Parathyroid adenoma (tissue), 2 donors: ENCODE measurements around the gene TNS4.

Source experiments
- H2AFZ ChIP-seq: fragments of 300-600 bp; sonication (generic); one replicate; pipeline ENCODE4 v1.7.0; 2017; ENCODE audit warnings: antibody characterized with exemption, mild to moderate bottlenecking
- H3K27ac ChIP-seq: fragments of 300-600 bp; sonication (generic); one replicate; pipeline ENCODE4 v1.7.0; 2017
- H3K27me3 ChIP-seq: fragments of 300-600 bp; sonication (generic); one replicate; pipeline ENCODE4 v1.7.0; 2017; ENCODE audit warnings: low read length; ENCODE audit not compliant: control insufficient read depth, insufficient read depth
- H3K36me3 ChIP-seq: fragments of 300-600 bp; sonication (generic); one replicate; pipeline ENCODE4 v1.7.0; 2017; ENCODE audit warnings: low read length; ENCODE audit not compliant: control insufficient read depth, insufficient read depth
- H3K4me1 ChIP-seq: fragments of 300-600 bp; sonication (generic); one replicate; pipeline ENCODE4 v1.7.0; 2017; ENCODE audit warnings: control low read depth
- H3K4me2 ChIP-seq: fragments of 300-600 bp; sonication (generic); one replicate; pipeline ENCODE4 v1.7.0; 2017; ENCODE audit warnings: low read length
- H3K4me3 ChIP-seq: fragments of 300-600 bp; sonication (generic); one replicate; pipeline ENCODE4 v1.7.0; 2017; ENCODE audit warnings: low read depth, low read length
- H3K79me2 ChIP-seq: fragments of 300-600 bp; sonication (generic); one replicate; pipeline ENCODE4 v1.7.0; 2017; ENCODE audit warnings: control low read depth
- H3K9ac ChIP-seq: fragments of 300-600 bp; sonication (generic); one replicate; pipeline ENCODE4 v1.7.0; 2017; ENCODE audit warnings: mild to moderate bottlenecking
- H3K9me3 ChIP-seq: fragments of 300-600 bp; sonication (generic); one replicate; pipeline ENCODE4 v1.7.0; 2017; ENCODE audit warnings: low read length; ENCODE audit not compliant: control insufficient read depth
- CTCF ChIP-seq: fragments of 300-600 bp; sonication (generic); IDR thresholded peaks from one replicate; pipeline ENCODE4 v1.7.0; 2017; ENCODE audit warnings: antibody characterized with exemption, mild to moderate bottlenecking
- donor health status: primary hyperparathyroidism.

Gene TNS4

GRCh38 chr17:40452216-40452787 is 49.1 kb downstream of the TNS4 start:
- no peak for TF ChIP-seq CTCF
- Histone ChIP-seq H3K36me3 (no peaks in the 10 kb centered on the region), H3K79me2 (no peaks in the 10 kb centered on the region), H3K27me3 (no peaks in the 10 kb centered on the region), H3K4me1 (peaks cover 6% of the 10 kb centered on the region), H3K4me3 (no peak overlapping the region), H3K9me3 (no peaks in the 10 kb centered on the region), H3K27ac (peak overlapping the region; percentile 39), H3K4me2 (no peak overlapping the region), H2AFZ (no peak overlapping the region), H3K9ac (no peak overlapping the region)

GRCh38 chr17:40451420-40451819 is 50.0 kb downstream of the TNS4 start:
- Histone ChIP-seq H2AFZ (no peak overlapping the region), H3K4me1 (peaks cover 6% of the 10 kb centered on the region), H3K9me3 (no peaks in the 10 kb centered on the region), H3K27me3 (no peaks in the 10 kb centered on the region), H3K4me3 (no peak overlapping the region), H3K27ac (no peak overlapping the region), H3K79me2 (no peaks in the 10 kb centered on the region), H3K4me2 (peak overlapping the region; percentile 25), H3K9ac (no peak overlapping the region), H3K36me3 (no peaks in the 10 kb centered on the region)
- no peak for TF ChIP-seq CTCF

- peaks cover 6% of the 10 kb centered on the region for H3K4me1 ChIP-seq
These were observed 51.2 kb downstream of the TNS4 start for GRCh38 chr17:40450175-40450574.

GRCh38 chr17:40448639-40449261 is 52.7 kb downstream of the TNS4 start:
- Histone ChIP-seq H3K9me3 (no peaks in the 10 kb centered on the region), H3K79me2 (no peaks in the 10 kb centered on the region), H3K27ac (no peak overlapping the region), H2AFZ (no peak overlapping the region), H3K4me3 (no peak overlapping the region), H3K36me3 (no peaks in the 10 kb centered on the region), H3K9ac (no peak overlapping the region), H3K4me1 (peaks cover 6% of the 10 kb centered on the region), H3K27me3 (no peaks in the 10 kb centered on the region), H3K4me2 (no peak overlapping the region)
- no peak for TF ChIP-seq CTCF

More at GRCh38 chr17:40450175-40450574, 51.2 kb downstream of the TNS4 start:
- no peaks in the 10 kb centered on the region for H3K79me2 ChIP-seq
- H3K4me3 ChIP-seq = no peak overlapping the region
- no peak overlapping the region for H3K9ac ChIP-seq
- H3K27me3 ChIP-seq = no peaks in the 10 kb centered on the region
- H3K9me3 ChIP-seq = no peaks in the 10 kb centered on the region
- H3K27ac ChIP-seq = no peak overlapping the region
- peak; percentile 43 for TF ChIP-seq CTCF
- H2AFZ ChIP-seq = no peak overlapping the region
- H3K36me3 ChIP-seq = no peaks in the 10 kb centered on the region
- H3K4me2 ChIP-seq = no peak overlapping the region

GRCh38 chr17:40448213-40448638 is 53.2 kb downstream of the TNS4 start:
- H3K27me3 ChIP-seq = no peaks in the 10 kb centered on the region

More at GRCh38 chr17:40448213-40448638, 53.2 kb downstream of the TNS4 start:
- TF ChIP-seq CTCF = no peak
- no peaks in the 10 kb centered on the region for H3K79me2 ChIP-seq
- H3K4me3 ChIP-seq = peak overlapping the region; percentile 5
- no peak overlapping the region for H2AFZ ChIP-seq
- no peaks in the 10 kb centered on the region for H3K9me3 ChIP-seq
- no peaks in the 10 kb centered on the region for H3K36me3 ChIP-seq
- peak overlapping the region; percentile 53 for H3K27ac ChIP-seq
- H3K4me1 ChIP-seq = peaks cover 6% of the 10 kb centered on the region
- no peak overlapping the region for H3K4me2 ChIP-seq
- H3K9ac ChIP-seq = no peak overlapping the region
